Sigmoid colon (tissue), 7 donors: ENCODE data around the gene GFER. TPM values are rescaled to one million over a fixed set of nuclear protein-coding genes. Genes with fewer than 3 reads are reported as not detected.
"Not testable (repeated sequence)": the region's sequence is repeated elsewhere in the genome, so short reads cannot be mapped to it uniquely, and the experiment has no call there.

Experiments used
- DNase-seq: peaks from one replicate; pipeline ENCODE4 v3.0.0-alpha.2; 2019
- H3K27ac ChIP-seq, 4 donors: fragments of 200-600 bp; sonication (generic); one replicate each; pipeline ENCODE4 v1.5.1; 2016 to 2019; ENCODE audit warnings: mild to moderate bottlenecking in 1 of 4
- H3K27me3 ChIP-seq, 3 donors: fragments of 200-600 bp; sonication (generic); one replicate each; pipeline ENCODE4 v1.5.1; 2019; ENCODE audit warnings: mild to moderate bottlenecking in 1 of 3
- H3K36me3 ChIP-seq, 4 donors: fragments of 200-600 bp; sonication (generic); one replicate each; pipeline ENCODE4 v1.5.1; 2016 to 2019
- H3K4me1 ChIP-seq, 4 donors: fragments of 200-600 bp; sonication (generic); one replicate each; pipeline ENCODE4 v1.5.1; 2017 to 2019
- H3K4me3 ChIP-seq, 4 donors: fragments of 200-600 bp; sonication (generic); one replicate each; pipeline ENCODE4 v1.5.1; 2017 to 2019; ENCODE audit warnings: mild to moderate bottlenecking in 2 of 4, moderate library complexity in 1 of 4
- H3K9me3 ChIP-seq, 4 donors: fragments of 200-600 bp in 3 of 4; sonication (generic) in 3 of 4; one replicate each; pipeline versions ENCODE4 v1.5.1 to v1.6.1; 2013 to 2019
- EP300 ChIP-seq, 4 donors: sonication (generic); formaldehyde crosslinking; IDR thresholded peaks; one replicate each; pipeline ENCODE4 v1.6.1; 2017; ENCODE audit warnings: antibody characterized with exemption in 4 of 4
- POLR2A ChIP-seq, 2 donors: fragments of 450-650 bp; IDR thresholded peaks; one replicate each; pipeline ENCODE4 v1.6.1; 2016; ENCODE audit warnings: antibody characterized with exemption in 2 of 2, mild to moderate bottlenecking in 2 of 2, moderate library complexity in 2 of 2
- POLR2AphosphoS5 ChIP-seq, 4 donors: sonication (generic); formaldehyde crosslinking; IDR thresholded peaks; one replicate each; pipeline ENCODE4 v1.6.1; 2017; ENCODE audit warnings: antibody characterized with exemption in 4 of 4
- WGBS, 2 donors: extraction: QIAGEN DNeasy Blood & Tissue Kit; methylation state at CpG; one replicate each; pipeline ENCODE4 v1.1.7; 2013; 5-methylcytosine and 5-hydroxymethylcytosine counted together
- intact Hi-C: fragments of 100-400 bp; cut with DNase I; formaldehyde crosslinking; loops from one replicate; pipeline ENCODE4 v1.15.1; 2023
- polyA plus RNA-seq, 3 donors: library from polyadenylated mRNA; stranded (reverse); fragments of 200-250 nt; gene quantifications; one replicate each; pipeline ENCODE4 v1.2.3, GENCODE V29; 2013
- total RNA-seq, 4 donors: library from RNA; depleted of rRNA; stranded (reverse); fragments of >200 nt; gene quantifications; one replicate each; pipeline ENCODE4 v1.1.0, GENCODE V29; 2016
- TF ChIP-seq, protein P1 (sequence below), 4 experiments: fragments of 450-650 bp in 3 of 4; fragments of 200-600 bp in 1 of 4; IDR thresholded peaks; one replicate each; pipeline ENCODE4 v1.5.1; 2016 to 2019; ENCODE audit warnings: antibody characterized with exemption in 4 of 4, mild to moderate bottlenecking in 3 of 4, moderate library complexity in 2 of 4
- donor health status: healthy with polysubstance abuse.
- donor health status: Bipolar disorder and iron deficiency.
- donor health status: healthy.

The GFER gene
- total and polyA plus RNA-seq, 7 donors: 17.5 to 125 (median 23.8) TPM

DNA sequence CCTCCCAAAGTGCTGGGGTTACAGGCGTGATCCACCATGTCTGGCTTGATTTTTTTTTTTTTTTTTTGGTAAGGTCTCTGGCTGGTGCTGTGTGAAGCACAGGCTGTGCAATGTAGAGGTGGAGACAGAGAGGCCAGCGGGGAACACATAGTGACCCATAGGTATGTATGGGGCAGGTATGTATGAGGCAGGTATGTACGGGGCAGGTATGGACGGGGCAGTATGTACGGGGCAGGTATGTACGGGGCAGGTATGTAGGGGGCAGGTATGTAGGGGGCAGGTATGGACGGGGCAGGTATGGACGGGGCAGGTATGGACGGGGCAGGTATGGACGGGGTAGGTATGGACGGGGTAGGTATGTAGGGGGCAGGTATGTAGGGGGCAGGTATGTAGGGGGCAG is 34.5 kb upstream of the GFER start:
- intact Hi-C loops: no loop called here
- Histone ChIP-seq H3K27ac (no peak overlapping the region), H3K9me3 (no peaks in the 10 kb centered on the region), H3K4me1 (no peaks in the 10 kb centered on the region), H3K4me3 (no peak overlapping the region), H3K36me3 (no peaks in the 10 kb centered on the region), H3K27me3 (no peaks in the 10 kb centered on the region)
- DNase-seq: no peak
- TF ChIP-seq EP300 (IDR thresholded peaks at IDR 0.05): no peak
- TF ChIP-seq POLR2A (IDR thresholded peaks at IDR 0.05): no peak
- TF ChIP-seq POLR2AphosphoS5 (IDR thresholded peaks at IDR 0.05): no peak
- TF ChIP-seq, protein P1, sequence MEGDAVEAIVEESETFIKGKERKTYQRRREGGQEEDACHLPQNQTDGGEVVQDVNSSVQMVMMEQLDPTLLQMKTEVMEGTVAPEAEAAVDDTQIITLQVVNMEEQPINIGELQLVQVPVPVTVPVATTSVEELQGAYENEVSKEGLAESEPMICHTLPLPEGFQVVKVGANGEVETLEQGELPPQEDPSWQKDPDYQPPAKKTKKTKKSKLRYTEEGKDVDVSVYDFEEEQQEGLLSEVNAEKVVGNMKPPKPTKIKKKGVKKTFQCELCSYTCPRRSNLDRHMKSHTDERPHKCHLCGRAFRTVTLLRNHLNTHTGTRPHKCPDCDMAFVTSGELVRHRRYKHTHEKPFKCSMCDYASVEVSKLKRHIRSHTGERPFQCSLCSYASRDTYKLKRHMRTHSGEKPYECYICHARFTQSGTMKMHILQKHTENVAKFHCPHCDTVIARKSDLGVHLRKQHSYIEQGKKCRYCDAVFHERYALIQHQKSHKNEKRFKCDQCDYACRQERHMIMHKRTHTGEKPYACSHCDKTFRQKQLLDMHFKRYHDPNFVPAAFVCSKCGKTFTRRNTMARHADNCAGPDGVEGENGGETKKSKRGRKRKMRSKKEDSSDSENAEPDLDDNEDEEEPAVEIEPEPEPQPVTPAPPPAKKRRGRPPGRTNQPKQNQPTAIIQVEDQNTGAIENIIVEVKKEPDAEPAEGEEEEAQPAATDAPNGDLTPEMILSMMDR (IDR thresholded peaks at IDR 0.05): no peak
- WGBS, 2 donors: 93 to 96% methylated on average over 11 of the region's 11 CpGs

DNA sequence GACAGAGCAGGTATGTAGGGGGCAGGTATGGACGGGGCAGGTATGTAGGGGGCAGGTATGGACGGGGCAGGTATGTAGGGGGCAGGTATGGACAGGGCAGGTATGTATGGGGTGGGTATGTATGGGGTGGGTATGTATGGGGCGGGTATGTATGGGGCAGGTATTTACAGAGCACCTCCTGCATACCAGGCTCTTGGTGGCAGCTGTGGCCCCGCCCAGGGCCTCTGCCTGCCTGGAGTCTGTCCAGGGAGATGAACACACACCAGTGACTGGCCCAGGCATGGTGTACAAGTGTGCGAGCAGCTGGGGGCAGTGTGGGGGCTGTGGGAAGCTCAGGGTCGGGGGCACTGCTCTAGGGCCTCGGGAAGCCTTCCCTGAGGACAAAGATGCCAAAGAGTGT is 33.9 kb upstream of the GFER start:
- H3K27me3 ChIP-seq: no peaks in the 10 kb centered on the region
- H3K27ac ChIP-seq: no peak overlapping the region
- 35 to 77% methylated on average over 7 of the region's 7 CpGs for WGBS, 2 donors
- H3K36me3 ChIP-seq: no peaks in the 10 kb centered on the region
- H3K4me1 ChIP-seq: no peaks in the 10 kb centered on the region
- DNase-seq: no peak
- H3K4me3 ChIP-seq: no peak overlapping the region
- intact Hi-C loops: no loop called here
- TF ChIP-seq POLR2AphosphoS5 (IDR thresholded peaks at IDR 0.05): no peak
- no peak for TF ChIP-seq EP300 (IDR thresholded peaks at IDR 0.05)
- TF ChIP-seq, protein P1 (IDR thresholded peaks at IDR 0.05): no peak
- TF ChIP-seq POLR2A (IDR thresholded peaks at IDR 0.05): no peak
- no peaks in the 10 kb centered on the region for H3K9me3 ChIP-seq

GRCh38 chr16:1950559-1950958 is 33.4 kb upstream of the GFER start:
- H3K4me3 ChIP-seq: no peak overlapping the region
- no peaks in the 10 kb centered on the region for H3K36me3 ChIP-seq
- no peak for DNase-seq
- intact Hi-C loops: no loop called here
- H3K9me3 ChIP-seq: no peaks in the 10 kb centered on the region
- WGBS, 2 donors: 88 to 92% methylated on average over 19 of the region's 19 CpGs
- TF ChIP-seq EP300 (IDR thresholded peaks at IDR 0.05): no peak
- H3K27ac ChIP-seq: no peak overlapping the region
- H3K4me1 ChIP-seq: no peaks in the 10 kb centered on the region
- no peaks in the 10 kb centered on the region for H3K27me3 ChIP-seq

- H3K4me3 ChIP-seq: no peak overlapping the region
- DNase-seq: no peak
- intact Hi-C loops: no loop called here
- no peak overlapping the region for H3K27ac ChIP-seq
- WGBS, 2 donors: 92 to 93% methylated on average over 22 of the region's 22 CpGs
- peaks cover 0 to 2% (median 1%) of the 10 kb centered on the region in 4 donors for H3K4me1 ChIP-seq
- no peaks in the 10 kb centered on the region for H3K9me3 ChIP-seq
- TF ChIP-seq POLR2A (IDR thresholded peaks at IDR 0.05) (no peak), POLR2AphosphoS5 (IDR thresholded peaks at IDR 0.05) (no peak), EP300 (IDR thresholded peaks at IDR 0.05) (no peak)
- TF ChIP-seq, protein P1 (IDR thresholded peaks at IDR 0.05): no peak
- H3K27me3 ChIP-seq: no peaks in the 10 kb centered on the region
- no peaks in the 10 kb centered on the region for H3K36me3 ChIP-seq
Measured at GRCh38 chr16:1953734-1954133, 30.3 kb upstream of the GFER start.

GRCh38 chr16:1957434-1958142 is 26.4 kb upstream of the GFER start:
- H3K4me3 ChIP-seq, H3K27me3 ChIP-seq, H3K9me3 ChIP-seq, DNase-seq, H3K27ac ChIP-seq, intact Hi-C loops: not testable (repeated sequence)
- WGBS, 2 donors: 88 to 91% methylated on average over 21 of the region's 22 CpGs
- Histone ChIP-seq H3K36me3 (peaks cover 6 to 17% (median 16%) of the 10 kb centered on the region in 4 donors), H3K4me1 (peaks cover 0 to 25% (median 21%) of the 10 kb centered on the region in 4 donors)

DNA sequence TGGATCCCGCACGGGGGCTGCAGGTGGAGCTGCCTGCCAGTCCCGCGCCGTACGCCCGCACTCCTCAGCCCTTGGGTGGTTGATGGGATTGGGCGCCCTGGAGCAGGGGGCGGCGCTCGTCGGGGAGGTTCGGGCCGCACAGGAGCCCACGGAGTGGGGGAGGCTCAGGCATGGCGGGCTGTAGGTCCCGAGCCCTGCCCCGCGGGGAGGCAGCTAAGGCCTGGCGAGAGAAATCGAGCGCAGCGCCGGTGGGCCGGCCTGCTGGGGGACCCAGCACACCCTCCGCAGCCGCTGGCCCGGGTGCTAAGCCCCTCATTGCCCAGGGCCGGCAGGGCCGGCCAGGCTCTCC is 25.9 kb upstream of the GFER start:
- DNase-seq, intact Hi-C loops, H3K27ac ChIP-seq, H3K27me3 ChIP-seq, H3K4me3 ChIP-seq, H3K9me3 ChIP-seq: not testable (repeated sequence)
- 75 to 79% methylated on average over 30 of the region's 30 CpGs for WGBS, 2 donors
- Histone ChIP-seq H3K4me1 (peaks cover 0 to 25% (median 22%) of the 10 kb centered on the region in 4 donors), H3K36me3 (peaks cover 11 to 23% (median 21%) of the 10 kb centered on the region in 4 donors)
